ENCODE measurements around the gene FRAT1.

FRAT1 gene

GRCh38 chr10:97307866-97308780 lies 10.9 kb upstream of the FRAT1 start:
- DNase-seq, result no peak

- no peak for DNase-seq
These were observed 7.9 kb upstream of the FRAT1 start for GRCh38 chr10:97311111-97311626.

- no peak for DNase-seq
These were observed 6.2 kb upstream of the FRAT1 start for GRCh38 chr10:97312897-97313296.

- no peak for DNase-seq
These were observed 4.4 kb upstream of the FRAT1 start for GRCh38 chr10:97314671-97315070.

- DNase-seq, result peak; percentile 33
These were observed 804 bp downstream of the FRAT1 start for GRCh38 chr10:97319671-97320479.

GRCh38 chr10:97320480-97321031 lies 1.5 kb downstream of the FRAT1 start:
- no peak for DNase-seq

GRCh38 chr10:97321032-97321803 lies 2.1 kb downstream of the FRAT1 start:
- no peak for DNase-seq

- no peak for DNase-seq
These were observed 2.7 kb downstream of the FRAT1 start for GRCh38 chr10:97321804-97322190.

GRCh38 chr10:97323501-97323900 lies 4.4 kb downstream of the FRAT1 start:
- DNase-seq, result no peak

- no peak for DNase-seq
These were observed 6.7 kb downstream of the FRAT1 start for GRCh38 chr10:97325754-97326153.

GRCh38 chr10:97327348-97328294 lies 8.6 kb downstream of the FRAT1 start:
- DNase-seq, result no peak

- no peak for DNase-seq
These were observed 9.8 kb downstream of the FRAT1 start for GRCh38 chr10:97328646-97329453.

GRCh38 chr10:97329766-97330165 lies 10.7 kb downstream of the FRAT1 start:
- no peak for DNase-seq

GRCh38 chr10:97331153-97331703 lies 12.2 kb downstream of the FRAT1 start:
- no peak for DNase-seq

GRCh38 chr10:97332591-97333350 lies 13.7 kb downstream of the FRAT1 start:
- DNase-seq, result no peak

- DNase-seq, result no peak
These were observed 14.2 kb downstream of the FRAT1 start for GRCh38 chr10:97333351-97333600.

- DNase-seq, result no peak
These were observed 14.7 kb downstream of the FRAT1 start for GRCh38 chr10:97333601-97334369.

- DNase-seq, result peak; percentile 82
These were observed 15.5 kb downstream of the FRAT1 start, which contains the start of gene FRAT2 for GRCh38 chr10:97334370-97335175. Gene FRAT2, minus strand, starts transcription at chr10:97334729. Its CDS starts 157 bp downstream, at chr10:97334572.

Measured in activated T-cell treated with anti-CD3 and anti-CD28 coated beads for 4 hours (primary cell).